ENCODE data around the gene TTPAL. TPM values are rescaled to one million over a fixed set of nuclear protein-coding genes. Genes with fewer than 3 reads are reported as not detected.

The TTPAL gene
- total RNA-seq, 1 donor from 2014 or later, result 7.9 TPM

- TF ChIP-seq CTCF (conservative IDR thresholded peaks at IDR 0.05; ENCODE audit: low read depth, low read length), result no peak
- DNase-seq (ENCODE audit: low read depth), result no peak
- no peak overlapping the region for H3K4me3 ChIP-seq (ENCODE audit: low read depth, low read length)
Observed at GRCh38 chr20:44450903-44451450, 24.7 kb upstream of the TTPAL start.

DNA sequence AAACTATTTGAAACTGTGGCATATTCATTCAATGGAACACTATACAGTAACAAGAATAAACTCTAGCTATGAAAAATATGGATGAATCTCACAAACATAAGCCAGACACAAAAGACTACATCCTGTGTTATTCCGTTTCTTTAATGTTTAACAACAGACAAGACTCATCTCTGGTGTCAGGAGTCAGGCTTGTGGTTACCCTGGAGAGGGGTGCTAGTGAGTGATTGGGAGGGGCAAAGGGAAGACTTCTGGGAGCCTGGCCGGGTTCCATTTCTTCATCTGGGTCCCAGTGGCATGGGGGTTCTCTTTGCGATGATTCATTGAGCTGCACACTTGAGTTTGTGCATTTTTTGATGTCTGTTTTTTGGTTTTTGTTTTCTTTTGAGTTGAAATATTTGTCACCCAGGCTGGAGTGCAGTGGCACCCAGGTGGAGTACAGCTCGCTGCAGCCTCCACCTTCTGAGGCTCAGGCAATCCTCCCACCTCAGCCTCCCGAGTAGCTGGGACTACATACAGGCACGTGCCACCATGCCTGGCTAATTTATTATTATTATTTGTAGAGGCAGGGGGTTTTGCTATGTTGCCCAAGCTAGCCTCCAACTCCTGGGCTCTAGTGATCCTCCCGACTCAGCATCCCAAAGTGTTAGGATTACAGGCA is 21.2 kb upstream of the TTPAL start:
- TF ChIP-seq CTCF (conservative IDR thresholded peaks at IDR 0.05; ENCODE audit: low read depth, low read length), result no peak

DNA sequence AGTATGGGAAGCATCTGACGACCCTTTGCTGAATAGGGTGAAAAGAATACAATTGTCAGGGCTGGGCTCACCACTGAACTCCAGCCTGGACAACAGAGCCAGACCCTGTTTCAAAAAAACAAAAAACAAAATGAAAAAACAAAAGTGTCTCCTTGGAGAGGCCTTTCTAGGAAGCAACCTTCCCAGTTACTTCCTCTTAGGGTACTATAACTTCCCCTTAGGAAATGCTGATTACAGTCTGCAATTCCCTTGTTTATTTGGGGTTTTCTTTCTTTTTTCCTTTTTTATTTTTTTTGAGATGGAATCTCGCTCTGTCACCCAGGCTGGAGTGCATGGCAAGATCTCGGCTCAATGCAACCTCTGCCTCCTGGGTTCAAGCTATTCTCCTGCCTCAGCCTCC is 20.5 kb upstream of the TTPAL start:
- H3K4me3 ChIP-seq (ENCODE audit: low read depth, low read length), result no peak overlapping the region
- no peak for TF ChIP-seq CTCF (conservative IDR thresholded peaks at IDR 0.05; ENCODE audit: low read depth, low read length)
- no peak for DNase-seq (ENCODE audit: low read depth)

More for the DNA sequence above, 21.2 kb upstream of the TTPAL start:
- no peak for DNase-seq (ENCODE audit: low read depth)
- H3K4me3 ChIP-seq (ENCODE audit: low read depth, low read length), result no peak overlapping the region

DNA sequence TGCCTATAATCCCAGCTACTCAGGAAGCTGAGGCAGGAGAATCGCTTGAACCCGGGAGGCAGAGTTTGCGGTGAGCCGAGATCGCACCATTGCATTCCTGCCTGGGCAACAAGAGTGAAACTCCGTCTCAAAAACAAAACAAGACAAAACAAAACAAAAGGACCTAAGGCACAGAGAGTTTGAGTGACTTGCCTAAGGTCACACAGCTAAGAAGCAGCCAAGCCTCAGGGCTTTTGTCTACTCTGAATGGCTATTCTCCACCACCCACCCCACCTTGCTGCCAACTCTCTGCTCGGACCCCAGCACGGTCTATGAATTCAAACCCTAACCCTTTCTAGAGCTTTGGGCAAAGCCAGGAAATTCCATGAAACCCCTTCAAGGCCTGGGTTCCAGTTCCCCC is 19.1 kb upstream of the TTPAL start:
- no peak for DNase-seq (ENCODE audit: low read depth)
- no peak overlapping the region for H3K4me3 ChIP-seq (ENCODE audit: low read depth, low read length)
- TF ChIP-seq CTCF (conservative IDR thresholded peaks at IDR 0.05; ENCODE audit: low read depth, low read length), result no peak

- TF ChIP-seq CTCF (conservative IDR thresholded peaks at IDR 0.05; ENCODE audit: low read depth, low read length), result no peak
- no peak overlapping the region for H3K4me3 ChIP-seq (ENCODE audit: low read depth, low read length)
- no peak for DNase-seq (ENCODE audit: low read depth)
Observed at GRCh38 chr20:44457016-44457415, 18.7 kb upstream of the TTPAL start.

DNA sequence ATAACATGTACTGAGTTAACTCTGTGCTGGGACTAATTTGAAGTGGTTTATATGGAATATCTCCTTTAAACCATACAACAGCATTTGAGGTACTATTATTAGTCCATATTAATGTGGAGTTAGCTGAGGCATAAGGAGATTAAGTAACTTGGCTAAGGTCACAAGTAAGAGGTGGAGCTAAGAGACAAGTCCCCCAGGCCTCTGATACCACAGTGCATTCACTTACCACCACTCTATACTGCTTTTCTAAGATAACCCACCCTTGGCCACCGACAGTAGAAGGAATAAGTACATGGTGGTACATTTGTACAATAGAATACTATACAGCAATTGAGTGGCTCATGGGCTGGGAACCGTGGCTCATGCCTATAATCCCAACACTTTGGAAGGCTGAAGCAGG is 16.4 kb upstream of the TTPAL start:
- TF ChIP-seq CTCF (conservative IDR thresholded peaks at IDR 0.05; ENCODE audit: low read depth, low read length), result no peak
- DNase-seq (ENCODE audit: low read depth), result no peak
- H3K4me3 ChIP-seq (ENCODE audit: low read depth, low read length), result no peak overlapping the region

- H3K4me3 ChIP-seq (ENCODE audit: low read depth, low read length), result no peak overlapping the region
- peak; percentile 65 for TF ChIP-seq CTCF (conservative IDR thresholded peaks at IDR 0.05; ENCODE audit: low read depth, low read length)
- DNase-seq (ENCODE audit: low read depth), result no peak
Observed at GRCh38 chr20:44460795-44461141, 14.9 kb upstream of the TTPAL start.

All from epithelial cell of proximal tubule (primary cell).